GM19324 (cell line): ENCODE measurements around the gene FRK.
"Not testable (repeated sequence)": the region's sequence is repeated elsewhere in the genome, so short reads cannot be mapped to it uniquely, and the experiment has no call there.

ENCODE experiments used
- ATAC-seq: cut with Tn5 transposase; IDR thresholded peaks from one replicate; pipeline ENCODE4 v1.9.1; 2021; ENCODE audit warnings: mild to moderate bottlenecking, moderate library complexity; ENCODE audit not compliant: unreplicated experiment, low FRiP score

The FRK gene

DNA sequence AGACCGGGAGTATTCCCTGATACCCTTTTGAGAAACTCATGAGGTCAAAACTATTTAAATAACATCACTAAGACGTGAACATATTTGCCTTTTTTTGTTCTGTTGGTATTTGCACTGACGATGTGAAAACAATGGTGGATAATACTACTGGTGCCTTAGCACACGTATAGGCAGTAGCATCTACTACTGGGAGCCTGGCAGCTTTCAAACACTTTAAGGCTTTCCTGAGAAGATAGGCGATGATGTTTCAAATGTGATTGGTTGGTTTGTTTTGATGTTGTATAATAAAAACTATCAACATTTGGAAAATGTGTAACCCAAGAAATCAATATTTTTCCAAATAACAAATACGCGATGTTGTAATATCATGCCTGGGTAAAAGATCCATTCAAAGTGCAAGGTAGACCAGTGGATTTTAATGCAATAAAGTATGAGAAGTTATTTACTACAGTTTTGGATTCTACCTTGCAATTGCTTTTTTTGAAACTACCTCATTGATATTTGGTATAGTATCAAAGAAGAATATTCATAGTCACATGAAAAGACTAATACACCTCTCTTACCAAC lies 166.2 kb downstream of the FRK start:
- ATAC-seq: no peak

DNA sequence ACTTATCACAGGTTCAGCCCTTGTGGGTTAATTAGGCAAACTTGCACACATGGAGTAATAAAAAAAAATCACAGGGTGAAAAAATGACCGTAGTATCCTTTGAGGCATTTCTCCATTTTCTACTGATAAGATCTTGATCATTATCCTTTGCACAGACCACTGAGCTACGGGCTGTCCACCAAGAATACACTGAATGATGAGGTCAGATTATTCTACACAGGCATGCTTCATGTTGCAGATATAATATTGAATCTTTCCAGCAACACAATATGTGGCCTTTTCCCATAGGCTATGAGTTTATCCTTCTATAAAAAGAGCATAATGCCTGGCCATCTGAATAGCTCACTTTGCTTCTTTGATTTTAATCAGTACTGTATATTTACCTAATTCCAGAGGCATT lies 168.9 kb downstream of the FRK start:
- no peak for ATAC-seq

DNA sequence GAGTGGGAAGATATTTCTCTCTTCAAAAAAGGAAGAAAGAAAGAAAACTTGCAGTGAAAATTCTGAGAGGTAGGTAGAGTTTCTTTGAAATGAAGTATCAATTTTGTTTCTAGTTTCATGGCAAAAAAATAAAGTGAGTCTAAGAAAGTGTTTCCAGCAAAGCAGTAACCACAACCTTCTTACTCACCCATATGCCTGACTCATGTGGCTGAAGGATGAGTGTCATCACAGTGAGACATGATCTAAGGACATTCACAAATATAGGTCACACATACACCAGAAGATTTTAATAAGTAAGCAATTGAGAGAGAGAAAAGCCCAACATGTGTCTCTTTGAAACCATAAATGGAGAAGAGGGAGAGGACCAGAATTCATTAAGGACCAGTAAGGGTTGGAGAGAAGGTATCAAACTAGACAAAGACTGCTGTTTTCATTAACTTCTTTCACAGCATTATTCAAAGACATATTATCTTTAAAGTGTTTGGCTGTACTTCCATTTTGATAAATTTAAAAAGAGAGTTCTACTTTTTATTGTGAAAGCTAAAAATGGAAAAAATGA lies 169.5 kb downstream of the FRK start:
- peak; percentile 93 for ATAC-seq

DNA sequence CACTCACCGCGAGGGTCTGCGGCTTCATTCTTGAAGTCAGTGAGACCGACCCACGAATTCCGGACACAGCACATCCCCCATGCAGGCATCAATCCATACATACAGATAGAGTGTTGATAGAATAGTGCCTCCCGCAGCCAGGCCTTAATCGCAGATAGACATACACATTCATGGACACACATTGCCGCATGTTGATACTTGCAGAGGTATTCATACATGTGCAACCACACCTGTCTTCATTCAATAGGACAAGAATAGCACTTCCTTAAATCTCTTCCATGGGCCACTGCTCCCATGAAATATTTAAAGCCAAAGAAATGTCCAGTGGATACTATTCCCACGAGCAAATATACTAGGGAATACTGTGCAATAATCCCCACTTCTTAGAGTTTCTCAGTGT lies 170.5 kb downstream of the FRK start:
- ATAC-seq: no peak

DNA sequence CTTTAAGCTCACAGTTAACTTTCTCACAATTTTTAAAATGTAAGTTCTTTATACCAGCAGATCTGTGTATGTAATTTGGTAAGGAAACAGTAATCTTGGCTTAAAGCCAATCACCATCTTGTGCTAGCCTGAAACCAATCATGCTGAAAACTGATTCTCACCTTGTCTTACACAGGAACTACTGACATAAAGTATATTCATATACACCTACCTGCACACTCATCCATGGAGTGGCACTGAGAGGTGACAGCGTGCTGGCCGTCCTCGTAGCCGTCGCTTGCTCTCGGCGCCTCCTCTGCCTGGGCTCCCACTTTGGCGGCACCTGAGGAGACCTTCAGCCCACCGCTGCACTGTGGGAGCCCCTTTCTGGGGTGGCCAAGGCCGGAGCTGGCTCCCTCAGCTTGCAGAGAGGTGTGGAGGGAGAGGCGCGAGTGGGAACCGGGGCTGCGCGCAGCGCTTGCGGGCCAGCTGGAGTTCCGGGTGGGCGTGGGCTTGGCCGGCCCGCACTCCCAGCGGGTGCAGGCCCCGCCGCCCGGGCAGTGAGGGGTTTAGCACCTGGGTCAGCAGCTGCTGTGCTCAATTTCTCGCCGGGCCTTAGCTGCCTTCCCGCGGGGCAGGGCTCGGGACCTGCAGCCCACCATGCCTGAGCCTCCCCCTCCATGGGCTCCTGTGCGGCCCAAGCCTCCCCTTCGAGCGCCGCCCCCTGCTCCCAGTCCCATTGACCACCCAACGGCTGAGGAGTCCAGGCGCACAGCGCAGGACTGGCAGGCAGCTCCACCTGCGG lies 171.8 kb downstream of the FRK start:
- not testable (repeated sequence) for ATAC-seq

DNA sequence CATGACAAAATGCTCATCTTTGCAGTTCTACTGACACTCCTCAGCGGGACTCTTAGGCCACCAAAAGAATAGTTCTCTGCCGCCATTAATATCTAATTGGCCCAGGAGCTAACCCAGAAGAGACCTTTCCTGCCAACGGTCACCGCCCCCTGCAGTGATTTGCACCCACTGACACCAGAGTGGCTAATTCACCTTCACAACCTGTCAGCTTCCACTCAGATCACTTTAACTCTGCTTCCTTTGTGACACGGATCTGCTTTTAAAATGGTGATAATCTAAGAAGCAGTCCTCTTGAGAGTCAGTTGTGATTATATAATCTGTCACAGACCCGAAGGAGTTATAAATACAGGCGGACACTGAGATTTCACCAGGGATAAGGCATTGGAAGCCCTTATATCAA lies 172.8 kb downstream of the FRK start:
- no peak for ATAC-seq

DNA sequence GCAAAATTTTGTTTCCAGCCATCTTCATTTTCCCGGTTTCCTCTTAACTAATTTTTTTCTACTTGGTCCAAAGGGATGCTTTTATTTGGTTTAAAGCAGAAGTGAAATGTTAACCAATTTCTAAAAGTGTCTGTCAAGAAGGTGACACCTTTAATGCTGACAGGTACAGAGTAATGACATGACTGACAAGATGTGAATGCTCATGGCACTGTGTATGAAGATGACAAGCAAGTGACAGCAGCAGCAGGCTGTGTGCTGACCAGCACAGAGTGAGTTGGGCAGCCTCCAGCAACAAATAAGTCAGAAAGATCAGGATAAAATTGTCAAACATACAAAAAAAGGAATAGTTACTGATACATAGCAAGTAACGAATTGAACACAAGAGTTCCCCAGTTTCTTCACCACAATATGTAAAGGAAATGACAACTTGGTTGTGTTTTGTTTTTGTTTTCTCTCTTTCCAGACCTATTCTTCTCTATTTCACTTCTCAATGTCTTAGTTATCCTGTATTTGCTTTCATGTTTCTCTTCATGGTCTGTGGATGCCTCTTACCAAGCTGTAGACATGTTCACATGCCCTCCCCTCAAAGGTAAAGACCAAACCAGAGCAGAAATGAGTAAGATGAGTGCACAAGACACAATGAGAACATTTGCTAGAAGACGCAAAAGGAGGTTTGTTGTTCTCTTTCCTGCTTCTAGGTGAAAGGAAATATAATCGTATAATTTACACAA lies 174.9 kb downstream of the FRK start:
- ATAC-seq: peak; percentile 46

DNA sequence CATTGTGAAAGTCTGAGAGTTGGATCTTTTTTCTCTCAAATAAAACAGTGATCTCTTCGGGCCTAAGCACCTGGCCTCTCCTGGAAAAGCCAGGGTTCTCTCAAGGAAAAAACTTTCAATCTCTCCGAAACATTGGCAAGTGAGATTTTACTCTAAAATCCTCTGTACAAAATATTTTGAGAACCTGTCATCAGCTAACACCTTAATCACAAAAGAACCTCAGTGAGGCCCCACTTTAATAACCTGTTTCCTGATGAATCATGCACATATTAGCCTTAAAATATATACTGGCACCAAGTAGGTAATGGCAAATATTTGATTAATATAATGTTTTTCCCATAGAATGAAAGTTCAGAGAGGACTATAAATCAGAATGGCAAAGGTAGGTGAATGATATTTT lies 177.9 kb downstream of the FRK start:
- ATAC-seq: no peak

DNA sequence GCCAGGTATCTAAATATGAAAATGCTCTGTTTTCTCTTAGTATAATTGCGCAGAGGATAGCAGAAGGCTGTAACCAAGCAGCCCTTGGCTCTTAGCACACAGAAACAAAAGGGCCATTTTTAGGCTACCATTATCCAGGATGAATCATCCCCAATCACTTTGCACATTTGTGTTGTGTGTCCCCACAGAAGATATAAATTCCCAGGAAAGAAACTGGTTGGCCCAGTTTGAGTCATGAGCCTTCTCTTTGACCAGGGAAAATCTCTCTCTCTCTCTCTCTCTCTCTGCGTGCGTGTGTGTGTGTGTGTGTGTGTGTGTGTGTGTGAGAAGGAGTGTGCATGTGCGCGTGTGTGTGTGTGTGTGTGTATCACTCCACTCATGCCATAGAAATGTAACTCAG lies 178.5 kb downstream of the FRK start:
- ATAC-seq: no peak
